Activated CD4-positive, alpha-beta memory T cell treated with anti-CD3 and anti-CD28 coated beads for 36 hours (primary cell): ENCODE data around the gene FAM118B. TPM values are rescaled to one million over a fixed set of nuclear protein-coding genes. Genes with fewer than 3 reads are reported as not detected.
A peak's percentile ranks its signal among the peaks of the same experiment; 100 is the strongest.

ENCODE experiments used
- CTCF ChIA-PET: fragments of 350-600 bp; sonication (Branson Sonifier 250); formaldehyde crosslinking; loops from one replicate; lab custom pipeline; 2021; ENCODE audit warnings: antibody characterized with exemption, inconsistent platforms; lab: Charles Lee
- POLR2A ChIA-PET: fragments of 350-600 bp; sonication (Branson Sonifier 250); formaldehyde crosslinking; loops from one replicate; lab custom pipeline; 2021; ENCODE audit warnings: antibody characterized with exemption; lab: Charles Lee
- DNase-seq: peaks from one replicate; pipeline ENCODE4 v3.0.0-alpha.2; 2020
- H3K27ac Mint-ChIP-seq: one replicate; pipeline ENCODE4 v1.8.0; 2021; ENCODE audit warnings: mixed read lengths
- H3K27me3 Mint-ChIP-seq: one replicate; pipeline ENCODE4 v1.8.0; 2021; ENCODE audit warnings: mixed read lengths
- H3K36me3 Mint-ChIP-seq: one replicate; pipeline ENCODE4 v1.8.0; 2021; ENCODE audit warnings: mixed read lengths
- H3K4me1 Mint-ChIP-seq: one replicate; pipeline ENCODE4 v1.8.0; 2021; ENCODE audit warnings: low read depth, mixed read lengths
- H3K4me3 Mint-ChIP-seq: one replicate; pipeline ENCODE4 v1.8.0; 2021; ENCODE audit warnings: mild to moderate bottlenecking, mixed read lengths
- H3K9me3 Mint-ChIP-seq: one replicate; pipeline ENCODE4 v1.8.0; 2021; ENCODE audit warnings: mixed read lengths
- intact Hi-C: fragments of 100-400 bp; cut with micrococcal nuclease; formaldehyde crosslinking; loops from one replicate; pipeline ENCODE4 v1.15.1; 2023
- total RNA-seq, 2 experiments: library from RNA; stranded (reverse); gene quantifications; one replicate each; pipeline ENCODE4 v1.2.3, GENCODE V29; 2021

Gene FAM118B
- total RNA-seq, 2 experiments from 2014 or later: 8.0 to 9.7 TPM

- Mint-ChIP-seq H3K4me1 (peaks cover 33% of the 10 kb centered on the region), H3K27ac (peak overlapping the region; percentile 94), H3K4me3 (peak overlapping the region; percentile 92), H3K27me3 (no peaks in the 10 kb centered on the region), H3K36me3 (peaks cover 60% of the 10 kb centered on the region), H3K9me3 (no peaks in the 10 kb centered on the region)
- DNase-seq: no peak
- CTCF ChIA-PET: no interaction called here
- POLR2A ChIA-PET: interaction anchor here (0.9 to 6.4 kb wide), 4 partner anchors 14 to 380 kb away, joined by 3 to 41 read pairs (median 6); partner anchors contain the start of genes DCPS, FAM118B, HYLS1 and RPUSD4
- intact Hi-C loops: loop anchor here (1.0 to 5.0 kb wide), 3 partner anchors 37 to 675 kb away; partner anchors contain the start of genes DCPS, FAM118B, RPUSD4 and STT3A
These were observed 56.1 kb downstream of the FAM118B start for GRCh38 chr11:126267650-126268049.

GRCh38 chr11:126268361-126268707 is 56.8 kb downstream of the FAM118B start:
- Mint-ChIP-seq H3K4me3 (peak overlapping the region; percentile 92), H3K27ac (peak overlapping the region; percentile 94), H3K27me3 (no peaks in the 10 kb centered on the region), H3K4me1 (peaks cover 33% of the 10 kb centered on the region), H3K36me3 (peaks cover 58% of the 10 kb centered on the region), H3K9me3 (no peaks in the 10 kb centered on the region)
- ChIA-PET CTCF (interaction anchor here (1.0 to 1.1 kb wide), 2 partner anchors 35 to 212 kb away, joined by 3 to 4 read pairs; partner anchors contain the start of gene DCPS), POLR2A (interaction anchor here (1.0 to 6.4 kb wide), 4 partner anchors 14 to 380 kb away, joined by 4 to 41 read pairs (median 8); partner anchors contain the start of genes DCPS, FAM118B, HYLS1 and RPUSD4)
- DNase-seq: no peak
- intact Hi-C loops: loop anchor here (1.0 to 5.0 kb wide), 3 partner anchors 36 to 676 kb away; partner anchors contain the start of genes DCPS, FAM118B, RPUSD4 and STT3A

GRCh38 chr11:126268708-126269579 is 57.4 kb downstream of the FAM118B start, which contains the start of the genes FOXRED1 and SRPRA:
TSS of gene FOXRED1 (plus strand) at chr11:126269154. CDS start at chr11:126269207, 53 bp downstream.
TSS of gene SRPRA (minus strand) at chr11:126268895. CDS start at chr11:126268804, 91 bp downstream.
- peak; percentile 100 for DNase-seq
- ChIA-PET CTCF (interaction anchor here (0.6 to 1.1 kb wide), 4 partner anchors 13 to 212 kb away, joined by 3 to 4 read pairs (median 3); partner anchors contain the start of gene DCPS), POLR2A (interaction anchor here (1.0 to 6.4 kb wide), 5 partner anchors 13 to 381 kb away, joined by 3 to 41 read pairs (median 7); partner anchors contain the start of genes DCPS, FAM118B, HYLS1 and RPUSD4)
- peak within 1 kb of the TSS; percentile 92 for H3K4me3 Mint-ChIP-seq
- no peaks in the 10 kb centered on the region for H3K9me3 Mint-ChIP-seq
- H3K27me3 Mint-ChIP-seq: no peaks in the 10 kb centered on the region
- H3K4me1 Mint-ChIP-seq: peaks cover 33% of the 10 kb centered on the region
- intact Hi-C loops: loop anchor here (1.0 to 5.0 kb wide), 5 partner anchors 14 to 677 kb away; partner anchors contain the start of genes DCPS, FAM118B, RPUSD4 and STT3A
- peak within 1 kb of the TSS; percentile 94 for H3K27ac Mint-ChIP-seq
- peaks cover 57% of the 10 kb centered on the region for H3K36me3 Mint-ChIP-seq

GRCh38 chr11:126277322-126277721 is 65.7 kb downstream of the FAM118B start:
- Mint-ChIP-seq H3K36me3 (peaks cover 37% of the 10 kb centered on the region), H3K9me3 (no peaks in the 10 kb centered on the region), H3K27me3 (no peaks in the 10 kb centered on the region), H3K4me3 (no peak overlapping the region), H3K4me1 (peaks cover 17% of the 10 kb centered on the region), H3K27ac (no peak overlapping the region)
- ChIA-PET CTCF (no interaction called here), POLR2A (no interaction called here)
- DNase-seq: no peak
- intact Hi-C loops: no loop called here

GRCh38 chr11:126277780-126278179 is 66.2 kb downstream of the FAM118B start:
- ChIA-PET CTCF (no interaction called here), POLR2A (no interaction called here)
- Mint-ChIP-seq H3K9me3 (no peaks in the 10 kb centered on the region), H3K36me3 (peaks cover 33% of the 10 kb centered on the region), H3K4me3 (no peak overlapping the region), H3K4me1 (peaks cover 21% of the 10 kb centered on the region), H3K27ac (no peak overlapping the region), H3K27me3 (no peaks in the 10 kb centered on the region)
- intact Hi-C loops: no loop called here
- DNase-seq: no peak

GRCh38 chr11:126279191-126279590 is 67.6 kb downstream of the FAM118B start:
- intact Hi-C loops: no loop called here
- DNase-seq: no peak
- Mint-ChIP-seq H3K27me3 (no peaks in the 10 kb centered on the region), H3K36me3 (peaks cover 23% of the 10 kb centered on the region), H3K27ac (no peak overlapping the region), H3K9me3 (no peaks in the 10 kb centered on the region), H3K4me1 (peaks cover 28% of the 10 kb centered on the region), H3K4me3 (no peak overlapping the region)
- ChIA-PET CTCF (no interaction called here), POLR2A (no interaction called here)

- no peak for DNase-seq
- Mint-ChIP-seq H3K4me3 (no peak overlapping the region), H3K4me1 (peaks cover 37% of the 10 kb centered on the region), H3K36me3 (peaks cover 14% of the 10 kb centered on the region), H3K27me3 (no peaks in the 10 kb centered on the region), H3K9me3 (no peaks in the 10 kb centered on the region), H3K27ac (peak overlapping the region; percentile 38)
- intact Hi-C loops: no loop called here
- ChIA-PET CTCF (no interaction called here), POLR2A (interaction anchor here (3.7 kb wide), 1 partner anchor 11 kb away, joined by 41 read pairs; the partner anchor contains the start of genes FOXRED1 and SRPRA)
These were observed 69.0 kb downstream of the FAM118B start for GRCh38 chr11:126280595-126280994.

GRCh38 chr11:126281245-126281644 is 69.7 kb downstream of the FAM118B start:
- H3K4me3 Mint-ChIP-seq: peak overlapping the region; percentile 82
- H3K4me1 Mint-ChIP-seq: peaks cover 37% of the 10 kb centered on the region
- peaks cover 11% of the 10 kb centered on the region for H3K36me3 Mint-ChIP-seq
- no peaks in the 10 kb centered on the region for H3K27me3 Mint-ChIP-seq
- CTCF ChIA-PET: no interaction called here
- no peak overlapping the region for H3K27ac Mint-ChIP-seq
- DNase-seq: no peak
- H3K9me3 Mint-ChIP-seq: no peaks in the 10 kb centered on the region
- POLR2A ChIA-PET: interaction anchor here (3.7 kb wide), 1 partner anchor 11 kb away, joined by 41 read pairs; the partner anchor contains the start of genes FOXRED1 and SRPRA
- intact Hi-C loops: no loop called here

GRCh38 chr11:126281666-126282175 is 70.1 kb downstream of the FAM118B start:
- Mint-ChIP-seq H3K4me3 (peak overlapping the region; percentile 82), H3K36me3 (peaks cover 8% of the 10 kb centered on the region), H3K4me1 (peaks cover 37% of the 10 kb centered on the region), H3K27me3 (no peaks in the 10 kb centered on the region), H3K27ac (peak overlapping the region; percentile 81), H3K9me3 (no peaks in the 10 kb centered on the region)
- intact Hi-C loops: loop anchor here (2.0 kb wide), 1 partner anchor 73 kb away; the partner anchor contains the start of gene ST3GAL4
- POLR2A ChIA-PET: interaction anchor here (0.8 to 3.7 kb wide), 3 partner anchors 12 to 74 kb away, joined by 4 to 41 read pairs (median 4); partner anchors contain the start of genes FOXRED1, SRPRA and ST3GAL4
- no peak for DNase-seq
- CTCF ChIA-PET: interaction anchor here (1.0 kb wide), 1 partner anchor 12 kb away, joined by 3 read pairs; no protein-coding TSS in a partner anchor

- intact Hi-C loops: loop anchor here (2.0 kb wide), 1 partner anchor 72 kb away; the partner anchor contains the start of gene ST3GAL4
- Mint-ChIP-seq H3K27me3 (no peaks in the 10 kb centered on the region), H3K4me3 (peak overlapping the region; percentile 82), H3K9me3 (no peaks in the 10 kb centered on the region), H3K36me3 (peaks cover 7% of the 10 kb centered on the region), H3K27ac (peak overlapping the region; percentile 81), H3K4me1 (peaks cover 39% of the 10 kb centered on the region)
- ChIA-PET POLR2A (interaction anchor here (0.6 to 3.7 kb wide), 4 partner anchors 11 to 837 kb away, joined by 3 to 41 read pairs (median 4); partner anchors contain the start of genes FOXRED1, SRPRA and ST3GAL4), CTCF (interaction anchor here (1.0 kb wide), 1 partner anchor 13 kb away, joined by 3 read pairs; no protein-coding TSS in a partner anchor)
- DNase-seq: peak; percentile 55
These were observed 70.8 kb downstream of the FAM118B start for GRCh38 chr11:126282361-126282735.
